IPS-18c (cell line): Measurements from ENCODE around the gene POU4F1.

ENCODE experiments used
- H3K4me3 ChIP-seq: 2 replicates; pipeline ENCODE4 v1.7.0; 2013; ENCODE audit warnings: low read depth, mild to moderate bottlenecking, low read length, moderate library complexity; ENCODE audit not compliant: insufficient read depth
- H3K9me3 ChIP-seq: one replicate; pipeline ENCODE4 v1.6.1; 2013; ENCODE audit warnings: mild to moderate bottlenecking, low read length, moderate library complexity; ENCODE audit not compliant: control insufficient read depth, insufficient read depth

Gene POU4F1

DNA sequence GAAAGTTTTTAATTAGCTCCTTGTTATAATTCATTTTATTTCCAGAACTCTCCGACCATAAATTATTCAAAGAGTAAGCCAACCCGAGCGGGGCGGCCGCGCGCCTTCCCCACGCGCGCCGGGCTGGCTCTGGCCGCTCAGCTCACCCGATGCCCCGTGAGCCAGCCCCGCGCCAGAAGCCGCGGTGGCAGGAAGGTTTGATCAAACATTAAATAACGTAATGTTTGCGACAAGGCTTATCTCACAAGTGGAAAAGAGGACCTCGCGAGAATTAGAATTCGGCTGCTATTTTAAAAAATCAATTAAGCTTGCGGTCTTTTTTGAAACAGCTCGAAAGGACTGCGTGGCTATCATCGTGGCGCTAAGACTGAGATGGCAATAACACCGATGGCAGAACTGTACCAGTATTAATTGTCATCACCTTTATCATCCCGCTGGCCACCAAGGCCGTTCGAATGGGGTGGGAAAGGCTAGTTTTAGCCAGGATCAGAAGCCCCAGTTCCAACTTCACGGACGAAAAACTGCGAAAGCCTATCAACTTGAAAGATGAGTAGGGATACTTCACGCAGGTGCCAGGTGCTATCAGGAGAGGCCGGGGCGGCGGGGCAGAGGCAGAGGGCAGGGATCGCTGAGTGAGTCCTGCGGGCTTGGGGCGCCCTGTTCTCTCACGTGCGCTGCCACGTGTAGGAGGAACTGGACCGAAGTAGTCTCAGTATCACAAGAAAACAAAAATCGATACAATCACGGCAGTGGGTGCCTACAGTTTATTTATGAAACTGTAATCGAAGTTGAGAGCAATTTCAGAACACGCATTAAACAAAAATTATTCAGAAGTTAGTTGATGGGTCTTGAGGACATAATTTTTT is 6.4 kb downstream of the POU4F1 start:
- H3K9me3 ChIP-seq: peaks cover 2% of the 10 kb centered on the region
- H3K4me3 ChIP-seq: peak overlapping the region; percentile 54

DNA sequence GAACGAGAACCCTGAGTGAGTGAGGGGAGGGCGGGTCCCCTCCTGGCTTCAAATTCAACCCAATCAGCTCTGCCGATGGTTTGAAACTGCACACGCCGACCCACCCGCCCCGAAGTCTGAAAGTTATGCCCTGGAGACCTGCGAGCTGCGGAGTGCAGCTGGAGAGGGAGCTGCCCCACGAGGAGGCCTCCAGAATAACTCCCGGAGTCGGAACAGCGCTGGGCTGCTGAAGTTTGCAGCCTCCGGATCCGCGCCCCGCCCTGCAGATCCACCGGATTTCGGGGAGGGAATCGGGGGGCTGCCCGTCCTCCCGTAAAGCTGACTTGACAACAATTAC is 7.0 kb downstream of the POU4F1 start:
- peaks cover 2% of the 10 kb centered on the region for H3K9me3 ChIP-seq
- peak overlapping the region; percentile 54 for H3K4me3 ChIP-seq

DNA sequence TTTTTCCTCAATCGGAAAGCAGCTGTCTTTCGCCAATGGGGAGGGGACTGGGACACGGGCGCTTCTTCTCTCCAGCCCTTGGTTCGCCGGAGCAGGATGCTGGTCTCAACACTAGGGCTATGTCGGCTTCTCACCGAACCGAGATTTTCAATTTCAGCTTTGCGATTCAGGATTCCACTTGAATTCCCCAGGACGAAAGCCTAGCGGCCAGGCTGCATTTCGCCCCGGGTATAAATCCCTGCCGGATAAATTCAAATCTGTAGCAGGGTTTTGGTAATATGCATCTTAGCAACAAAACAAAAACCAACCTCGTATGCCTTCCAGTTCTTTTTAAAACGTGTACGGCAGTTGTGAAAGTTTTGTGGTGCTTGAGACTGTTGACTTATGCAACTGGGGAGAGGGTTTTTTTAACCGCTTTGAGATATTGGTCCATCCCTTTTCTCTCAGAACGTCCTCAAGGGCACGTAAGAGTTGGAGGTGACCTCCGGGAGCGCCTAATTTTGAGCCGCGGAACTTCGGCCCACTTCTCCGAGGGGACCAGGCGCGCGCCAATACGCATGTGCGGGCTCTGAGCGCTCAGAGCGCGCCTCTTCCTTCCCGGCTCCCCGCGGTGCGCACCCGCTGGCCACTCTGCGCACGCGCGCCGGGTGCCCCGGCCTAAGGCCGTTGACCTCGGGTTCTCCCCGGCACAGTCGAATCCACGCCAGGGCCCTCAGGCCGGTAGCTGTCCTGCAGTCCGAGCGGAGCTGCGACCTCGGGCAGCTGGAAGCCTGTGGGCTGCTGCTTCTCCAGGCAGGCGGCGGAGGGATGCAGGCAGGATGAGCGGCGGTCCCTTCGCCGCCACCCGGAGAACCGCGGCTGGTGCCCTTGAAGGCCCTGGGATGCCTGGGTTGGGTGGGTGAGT is 7.6 kb downstream of the POU4F1 start:
- Histone ChIP-seq H3K4me3 (peak overlapping the region; percentile 54), H3K9me3 (peaks cover 2% of the 10 kb centered on the region)

DNA sequence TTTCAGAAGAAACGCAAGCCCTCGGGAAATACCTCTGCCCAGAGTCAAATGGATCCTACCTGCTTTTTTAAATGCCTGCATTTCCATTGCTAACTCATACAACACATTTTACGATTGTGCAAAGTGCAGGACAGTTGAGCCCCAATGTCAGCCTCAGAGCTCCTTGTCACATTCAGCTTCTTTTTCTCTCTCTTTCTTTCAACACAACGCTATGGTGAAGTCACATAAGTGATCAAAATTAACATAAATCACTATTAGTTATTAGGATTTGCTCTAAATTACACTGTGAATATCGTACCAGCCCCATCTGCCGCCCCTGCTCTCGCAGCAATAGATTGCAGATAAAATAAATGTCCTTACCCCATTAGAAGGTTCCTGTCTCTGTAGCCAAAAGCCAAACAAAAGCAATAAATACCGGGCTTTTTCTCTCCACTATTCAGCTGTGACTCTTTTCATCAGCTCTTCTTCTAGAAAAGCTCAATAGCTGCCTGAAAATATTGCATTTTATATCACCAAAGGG is 8.8 kb downstream of the POU4F1 start:
- Histone ChIP-seq H3K9me3 (peaks cover 2% of the 10 kb centered on the region), H3K4me3 (no peak overlapping the region; the same call in 1 of the 2 replicates)

DNA sequence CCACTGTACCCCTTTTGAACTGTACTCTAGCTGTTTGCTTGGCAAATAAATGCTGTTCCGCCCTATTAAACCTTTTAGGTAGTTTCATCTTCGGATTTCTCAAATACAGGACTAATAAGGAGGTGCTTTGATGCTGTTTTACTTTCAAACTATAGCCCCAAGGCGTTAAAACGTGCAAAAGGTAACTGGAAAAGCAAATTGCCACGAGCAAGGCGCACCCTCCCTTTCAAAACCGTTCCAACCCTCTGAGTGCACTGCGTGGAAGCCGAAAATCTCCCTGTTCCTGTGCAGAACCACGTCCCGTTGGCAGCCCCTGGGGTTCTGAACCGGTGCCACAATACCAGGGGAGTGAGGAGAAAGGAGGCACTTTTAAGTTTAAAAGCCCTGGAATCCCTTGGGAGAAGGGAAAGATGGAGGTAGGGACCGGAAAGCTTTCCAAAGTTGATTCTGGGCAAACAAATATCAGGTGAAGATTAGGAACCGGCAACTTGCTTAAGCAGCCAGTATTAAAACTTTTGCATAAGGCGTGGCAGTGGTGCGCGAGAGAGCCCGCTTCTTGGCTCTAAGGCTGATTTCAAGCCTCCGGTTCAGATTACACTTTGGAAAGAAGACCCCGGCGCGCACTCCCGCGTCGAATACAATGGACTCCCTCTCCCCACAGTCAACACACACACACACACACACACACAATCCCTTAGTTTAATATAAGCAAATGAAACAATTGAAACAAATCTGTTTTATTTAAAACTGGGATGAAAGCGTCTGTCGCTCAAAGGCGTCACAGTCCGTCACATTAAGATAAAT is 9.5 kb downstream of the POU4F1 start:
- Histone ChIP-seq H3K4me3 (peak overlapping the region; percentile 26; the same call in 1 of the 2 replicates), H3K9me3 (peaks cover 2% of the 10 kb centered on the region)

DNA sequence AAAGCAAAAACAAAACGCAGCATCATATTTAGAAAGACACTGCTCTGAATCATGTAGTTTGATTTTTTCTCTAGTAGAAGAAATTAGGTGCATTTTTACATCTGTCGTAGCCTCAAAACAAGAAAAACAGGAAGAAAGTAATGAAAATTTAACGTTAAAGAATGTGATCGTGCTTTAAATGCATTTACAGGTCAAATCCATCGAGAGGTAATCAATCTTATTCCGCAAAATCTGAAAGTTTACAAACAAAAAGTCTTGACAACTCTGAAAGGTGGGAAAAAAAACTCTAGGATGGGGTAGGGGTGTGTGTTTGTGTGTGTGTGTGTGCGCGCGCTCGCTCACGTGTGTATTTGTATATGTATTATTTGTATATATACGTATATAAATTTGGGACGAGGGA is 10.2 kb downstream of the POU4F1 start:
- Histone ChIP-seq H3K4me3 (no peak overlapping the region), H3K9me3 (peaks cover 2% of the 10 kb centered on the region)

DNA sequence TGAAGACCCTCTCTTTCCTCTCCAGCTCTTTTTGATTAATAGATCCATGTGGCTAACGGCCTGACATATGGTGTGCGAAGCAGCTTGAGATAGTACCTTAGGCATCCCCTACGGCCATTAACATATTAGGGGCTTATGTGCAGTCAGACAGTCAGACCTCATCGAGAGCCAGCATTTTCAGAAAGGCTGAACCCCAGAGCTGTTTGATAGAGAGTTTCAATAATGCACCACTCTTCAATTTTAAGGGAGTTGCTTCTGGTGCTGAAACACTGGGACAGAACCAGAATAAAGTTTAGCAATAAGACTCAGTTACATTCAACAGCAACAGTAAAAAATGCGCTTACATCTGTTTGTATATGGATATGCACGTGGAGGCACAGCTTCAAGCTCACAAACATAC is 10.8 kb downstream of the POU4F1 start:
- H3K9me3 ChIP-seq: peaks cover 2% of the 10 kb centered on the region
- H3K4me3 ChIP-seq: no peak overlapping the region

DNA sequence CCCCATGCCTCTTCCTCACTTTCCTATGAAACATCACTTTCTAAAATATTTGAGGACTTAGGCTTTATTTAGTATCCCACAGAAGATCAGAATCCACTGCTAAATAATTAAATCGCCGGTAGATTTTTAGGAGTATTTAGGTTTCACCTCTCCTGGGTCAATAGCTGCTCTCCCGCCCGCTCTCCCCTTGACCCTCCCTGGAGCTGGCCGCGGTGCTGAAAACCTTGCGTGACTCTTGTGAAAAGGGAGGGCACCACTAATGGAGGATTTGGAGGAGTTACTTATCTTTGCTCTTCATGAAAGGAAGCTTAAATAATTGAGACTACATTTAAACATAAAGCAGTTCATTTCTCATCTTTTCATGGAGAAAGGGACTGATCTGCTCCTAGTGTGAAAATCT is 14.1 kb downstream of the POU4F1 start:
- Histone ChIP-seq H3K4me3 (no peak overlapping the region), H3K9me3 (no peaks in the 10 kb centered on the region)

DNA sequence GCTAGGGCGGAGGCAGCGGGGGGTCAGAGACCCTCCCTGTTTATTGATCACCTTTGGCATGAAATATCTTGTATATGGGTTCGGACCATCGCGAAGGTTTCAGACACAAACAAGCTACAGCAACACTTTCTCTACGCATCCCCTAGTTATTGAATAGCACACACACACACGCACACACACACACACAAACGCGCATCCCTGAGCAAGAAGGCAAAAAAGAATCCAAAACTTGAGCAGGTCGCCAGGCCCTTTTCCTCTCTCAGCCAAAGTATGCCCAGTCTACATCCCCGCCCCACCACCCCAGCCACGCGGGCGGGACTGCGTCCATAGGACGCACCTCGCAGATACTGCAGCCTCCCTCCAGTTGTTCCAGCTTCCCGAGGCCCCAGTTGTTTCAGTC is 16.0 kb downstream of the POU4F1 start:
- Histone ChIP-seq H3K4me3 (no peak overlapping the region; the same call in 1 of the 2 replicates), H3K9me3 (no peaks in the 10 kb centered on the region)

DNA sequence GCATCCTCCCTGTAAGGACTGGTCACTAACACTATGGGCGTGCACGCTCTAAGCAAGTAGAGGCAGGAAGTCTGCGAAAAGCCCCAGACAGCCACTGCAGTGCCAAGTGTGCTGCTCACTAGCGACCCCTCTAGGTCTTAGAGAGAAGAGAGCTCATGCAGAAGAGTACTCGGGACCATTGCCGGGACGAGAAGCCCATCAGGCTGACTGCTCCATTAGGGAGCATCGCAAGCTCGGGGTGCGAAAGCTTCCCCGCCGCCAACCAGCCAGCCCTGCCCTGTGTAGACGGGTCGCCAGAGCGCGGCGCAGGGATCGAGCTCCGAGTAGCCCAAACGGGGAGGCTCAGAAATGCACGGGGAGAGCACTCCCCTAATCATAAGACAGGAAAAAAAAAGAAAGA is 16.6 kb downstream of the POU4F1 start:
- Histone ChIP-seq H3K9me3 (no peaks in the 10 kb centered on the region), H3K4me3 (no peak overlapping the region; the same call in 1 of the 2 replicates)

DNA sequence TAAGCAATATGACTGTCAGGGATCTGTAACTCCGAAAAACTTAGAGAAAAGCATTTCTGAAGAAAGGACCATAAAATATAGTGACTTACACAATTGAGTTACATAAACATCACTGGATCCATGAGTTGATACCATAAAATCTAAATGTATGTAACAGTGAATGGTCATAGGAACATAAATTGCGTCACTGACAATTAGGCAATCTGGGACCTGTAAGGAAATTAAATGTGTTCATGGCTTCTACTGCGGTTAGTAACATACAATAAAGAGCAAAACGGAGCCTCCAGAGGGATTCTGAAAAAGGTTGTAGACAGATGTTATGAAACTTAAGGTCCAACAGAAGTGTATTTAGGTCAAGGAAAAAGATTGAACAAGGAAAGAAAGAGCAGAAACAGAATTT is 27.1 kb downstream of the POU4F1 start:
- Histone ChIP-seq H3K4me3 (no peak overlapping the region), H3K9me3 (no peaks in the 10 kb centered on the region)

DNA sequence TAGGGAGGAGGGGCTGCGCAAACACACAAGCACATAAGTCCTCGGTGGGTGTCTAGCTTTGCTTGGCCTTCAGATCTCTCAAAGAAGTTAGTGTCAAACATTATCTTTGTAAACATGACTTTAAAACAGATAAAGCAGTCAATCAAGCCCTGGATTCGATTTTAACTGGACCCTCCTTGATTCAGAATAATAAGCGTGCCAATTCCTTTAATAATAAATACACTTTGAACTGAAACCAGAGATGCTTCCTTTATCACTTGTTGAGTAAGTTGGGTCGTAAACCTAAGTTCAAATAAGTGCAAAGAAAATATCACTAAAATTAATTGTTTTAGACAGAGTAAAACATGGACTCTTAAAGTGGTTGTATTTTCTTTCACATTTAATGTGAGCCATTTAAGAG is 30.9 kb downstream of the POU4F1 start:
- no peaks in the 10 kb centered on the region for H3K9me3 ChIP-seq
- no peak overlapping the region for H3K4me3 ChIP-seq

DNA sequence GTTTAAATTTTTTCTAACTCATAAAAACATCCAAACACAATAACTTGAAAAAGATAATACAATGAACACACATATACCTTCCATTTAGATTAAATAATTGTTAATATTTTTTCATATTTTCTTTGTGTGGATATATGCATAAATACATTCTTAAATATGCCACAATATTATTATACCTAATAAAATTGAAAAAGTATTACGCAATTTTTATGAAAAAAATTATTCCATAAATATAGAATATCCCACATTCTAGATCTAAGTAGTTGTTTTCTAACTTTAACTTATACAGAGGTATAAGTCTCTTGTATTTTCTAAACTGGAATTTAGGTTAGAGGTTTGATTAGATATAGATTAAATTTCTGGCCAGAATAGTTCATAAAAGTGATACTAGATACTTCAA is 34.3 kb downstream of the POU4F1 start:
- Histone ChIP-seq H3K4me3 (no peak overlapping the region), H3K9me3 (no peaks in the 10 kb centered on the region)

DNA sequence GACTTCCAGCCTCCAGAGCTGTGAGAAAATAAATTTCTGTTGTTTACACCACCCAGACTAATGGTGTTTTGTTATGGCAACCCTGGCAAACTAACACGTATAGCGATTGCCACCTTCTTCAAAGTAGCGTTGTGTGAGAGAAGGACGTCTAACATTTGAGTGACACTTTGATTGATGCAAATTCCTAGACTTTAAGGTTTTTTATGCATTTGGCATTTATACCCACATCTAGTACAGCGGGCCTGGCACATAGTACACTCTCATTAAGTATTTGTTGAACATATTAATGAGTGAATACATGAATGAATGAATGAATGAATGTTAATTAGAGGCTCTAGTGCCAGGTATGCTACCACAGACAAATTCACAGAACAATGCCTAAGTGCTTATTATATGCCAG is 36.7 kb downstream of the POU4F1 start:
- no peaks in the 10 kb centered on the region for H3K9me3 ChIP-seq
- no peak overlapping the region for H3K4me3 ChIP-seq

DNA sequence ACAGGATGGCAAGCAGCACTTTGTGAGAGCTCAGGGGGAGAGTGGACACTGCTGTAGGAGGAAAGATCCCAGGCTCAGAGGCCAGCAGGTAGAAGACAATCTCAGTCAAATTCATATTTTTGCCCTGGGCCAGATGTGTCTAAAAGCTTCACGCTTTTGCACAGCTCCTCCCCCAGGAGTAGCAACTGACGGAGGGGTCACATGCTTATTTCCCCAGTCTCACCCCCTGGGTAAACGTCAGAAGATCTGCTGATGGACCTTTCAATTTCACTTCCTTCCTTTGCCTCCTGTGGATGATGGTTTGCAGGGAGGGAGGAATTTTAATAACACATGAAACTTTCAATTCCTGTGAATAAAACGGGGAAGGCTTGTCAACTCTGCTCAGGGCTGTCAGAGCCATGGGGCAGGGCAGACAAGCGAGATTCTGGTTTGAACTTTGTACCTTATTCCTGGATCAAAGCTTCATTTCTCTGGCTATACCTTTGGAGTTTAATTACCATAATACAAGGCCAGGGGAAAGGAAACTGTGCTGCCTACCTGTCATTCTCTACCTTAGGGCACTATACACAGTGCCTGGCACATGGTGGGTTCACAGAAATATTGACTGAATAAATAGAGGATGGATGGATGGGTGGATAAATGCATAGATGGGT is 41.0 kb downstream of the POU4F1 start:
- H3K4me3 ChIP-seq: no peak overlapping the region

More for the DNA sequence above, 41.0 kb downstream of the POU4F1 start:
- H3K9me3 ChIP-seq: no peaks in the 10 kb centered on the region
